Stimulated activated effector memory CD8-positive, alpha-beta T cell treated with anti-CD3 and anti-CD28 coated beads, Interleukin-12 subunit alpha, Interleukin-12 subunit beta, amount 100 ng/mL, for 72 hours (primary cell): ENCODE data around the gene RNF169.

Experiments
- ATAC-seq: fragments of 150-1000 bp; cut with Tn5 transposase; 2 replicates; pipeline ENCODE4 v1.10.0; 2021
- DNase-seq, 2 donors: peaks; one replicate each; pipeline ENCODE4 v3.0.0; 2021 to 2022; ENCODE audit warnings: low spot score in 2 of 2
- H3K27ac Mint-ChIP-seq: one replicate; pipeline ENCODE4 v1.8.0; 2022; ENCODE audit warnings: mild to moderate bottlenecking, mixed read lengths
- H3K36me3 Mint-ChIP-seq: one replicate; pipeline ENCODE4 v1.8.0; 2022; ENCODE audit warnings: mild to moderate bottlenecking, mixed read lengths
- H3K4me1 Mint-ChIP-seq: one replicate; pipeline ENCODE4 v1.8.0; 2022; ENCODE audit warnings: mixed read lengths
- H3K4me3 Mint-ChIP-seq: one replicate; pipeline ENCODE4 v1.8.0; 2022; ENCODE audit warnings: mild to moderate bottlenecking, mixed read lengths
- H3K9me3 Mint-ChIP-seq: one replicate; pipeline ENCODE4 v1.8.0; 2022; ENCODE audit warnings: mixed read lengths

The RNF169 gene

GRCh38 chr11:74748211-74749126 lies at the start of gene RNF169:
Gene RNF169 (plus strand): TSS chr11:74748849. CDS start chr11:74748881, 32 bp downstream.
- H3K4me1 Mint-ChIP-seq, result peaks cover 38% of the 10 kb centered on the region
- no peaks in the 10 kb centered on the region for H3K9me3 Mint-ChIP-seq
- peaks cover 18% of the 10 kb centered on the region for H3K36me3 Mint-ChIP-seq
- peak within 1 kb of the TSS; percentile 88 for H3K27ac Mint-ChIP-seq
- H3K4me3 Mint-ChIP-seq, result peak within 1 kb of the TSS; percentile 82
- peak; percentile 66 to 91 for DNase-seq
- peak; percentile 98 for ATAC-seq

GRCh38 chr11:74699615-74700396 lies 48.8 kb upstream of the RNF169 start:
- Mint-ChIP-seq H3K27ac (no peak overlapping the region), H3K4me3 (no peak overlapping the region), H3K36me3 (no peaks in the 10 kb centered on the region), H3K4me1 (peaks cover 9% of the 10 kb centered on the region), H3K9me3 (no peaks in the 10 kb centered on the region)
- ATAC-seq (no peak), DNase-seq (no peak)

DNA sequence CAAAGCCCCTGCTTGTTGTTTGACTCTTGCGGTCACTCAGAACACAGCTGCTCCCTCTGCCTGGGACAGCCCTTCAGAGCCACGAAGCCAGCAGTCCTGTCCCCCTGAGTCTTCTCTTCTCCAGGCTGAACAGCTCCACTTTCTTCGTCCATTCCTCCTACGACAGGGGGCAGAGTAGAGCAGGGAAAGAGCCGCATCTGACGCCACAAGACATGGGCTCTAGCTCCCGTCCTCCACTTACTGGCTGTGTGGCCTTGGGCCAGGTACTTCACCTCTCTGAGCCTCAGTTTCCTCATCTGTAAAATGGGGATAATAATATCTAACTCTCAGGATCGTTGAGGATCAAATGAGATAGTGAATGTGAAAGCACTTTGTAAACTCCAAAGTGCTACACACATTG lies 47.3 kb upstream of the RNF169 start:
- H3K4me1 Mint-ChIP-seq, result peaks cover 9% of the 10 kb centered on the region

DNA sequence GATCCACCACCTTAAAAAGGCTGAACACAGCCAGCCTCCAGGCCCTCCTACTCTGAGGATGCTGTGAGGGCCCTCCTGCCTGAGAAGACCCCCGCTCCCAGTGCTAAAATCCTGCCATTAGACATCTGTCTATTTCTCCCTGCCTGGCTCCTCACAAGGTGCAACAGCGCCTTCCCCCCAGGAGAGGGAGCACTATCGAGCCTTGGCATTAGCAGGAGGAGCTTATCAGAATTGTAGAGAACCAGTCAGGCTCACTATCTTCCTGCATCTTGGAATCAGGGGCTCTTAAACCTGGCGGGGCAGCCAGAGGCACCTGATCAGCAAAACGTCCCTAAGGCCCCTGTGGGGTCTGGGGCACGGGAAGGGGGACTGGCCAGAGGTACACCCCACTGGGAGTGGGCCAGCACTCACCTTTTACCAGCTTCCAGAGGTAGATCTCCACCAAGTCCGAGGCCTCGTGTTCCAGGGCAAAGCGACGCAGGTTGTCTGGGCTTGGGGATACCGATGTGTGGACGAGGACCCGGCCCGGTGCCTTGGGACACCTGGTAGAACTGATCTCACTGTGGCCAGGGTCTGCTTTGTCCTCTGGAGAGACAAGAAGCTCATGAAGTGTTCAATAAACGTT lies 46.2 kb upstream of the RNF169 start:
- peak overlapping the region; percentile 70 for H3K27ac Mint-ChIP-seq
- H3K9me3 Mint-ChIP-seq, result no peaks in the 10 kb centered on the region
- peak; percentile 69 for ATAC-seq
- DNase-seq, result peak; percentile 55 to 80
- H3K36me3 Mint-ChIP-seq, result no peaks in the 10 kb centered on the region
- H3K4me1 Mint-ChIP-seq, result peaks cover 2% of the 10 kb centered on the region
- no peak overlapping the region for H3K4me3 Mint-ChIP-seq

More for the DNA sequence above, 47.3 kb upstream of the RNF169 start:
- Mint-ChIP-seq H3K27ac (no peak overlapping the region), H3K4me3 (no peak overlapping the region), H3K36me3 (no peaks in the 10 kb centered on the region), H3K9me3 (no peaks in the 10 kb centered on the region)
- DNase-seq, result no peak
- no peak for ATAC-seq

GRCh38 chr11:74703211-74703610 lies 45.4 kb upstream of the RNF169 start:
- no peak overlapping the region for H3K4me3 Mint-ChIP-seq

DNA sequence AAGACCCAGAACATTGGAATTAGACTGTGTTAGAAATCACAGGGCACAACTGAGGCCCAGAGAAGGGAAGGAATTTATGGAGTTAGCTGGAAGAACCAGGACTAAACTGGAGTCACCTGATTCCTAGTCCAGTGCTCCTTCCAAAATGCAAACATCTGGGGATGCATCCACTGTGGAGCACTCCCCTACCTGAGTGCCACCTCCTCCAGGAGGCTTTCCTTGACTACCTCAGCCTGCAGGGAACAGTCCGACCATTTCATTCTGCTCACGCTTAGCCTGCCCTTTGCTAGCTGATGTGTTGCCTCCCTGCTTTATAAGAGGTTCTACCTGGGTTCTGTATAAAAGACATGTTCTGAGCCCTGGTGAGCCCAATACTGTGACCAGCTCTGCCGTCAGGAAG lies 41.5 kb upstream of the RNF169 start:
- no peak for ATAC-seq
- Mint-ChIP-seq H3K27ac (peak overlapping the region; percentile 55), H3K9me3 (no peaks in the 10 kb centered on the region), H3K4me3 (no peak overlapping the region), H3K4me1 (no peaks in the 10 kb centered on the region), H3K36me3 (no peaks in the 10 kb centered on the region)
- DNase-seq, result no peak

More at GRCh38 chr11:74703211-74703610, 45.4 kb upstream of the RNF169 start:
- Mint-ChIP-seq H3K4me1 (no peaks in the 10 kb centered on the region), H3K27ac (peak overlapping the region; percentile 70), H3K9me3 (no peaks in the 10 kb centered on the region), H3K36me3 (no peaks in the 10 kb centered on the region)
- DNase-seq (no peak), ATAC-seq (no peak)

DNA sequence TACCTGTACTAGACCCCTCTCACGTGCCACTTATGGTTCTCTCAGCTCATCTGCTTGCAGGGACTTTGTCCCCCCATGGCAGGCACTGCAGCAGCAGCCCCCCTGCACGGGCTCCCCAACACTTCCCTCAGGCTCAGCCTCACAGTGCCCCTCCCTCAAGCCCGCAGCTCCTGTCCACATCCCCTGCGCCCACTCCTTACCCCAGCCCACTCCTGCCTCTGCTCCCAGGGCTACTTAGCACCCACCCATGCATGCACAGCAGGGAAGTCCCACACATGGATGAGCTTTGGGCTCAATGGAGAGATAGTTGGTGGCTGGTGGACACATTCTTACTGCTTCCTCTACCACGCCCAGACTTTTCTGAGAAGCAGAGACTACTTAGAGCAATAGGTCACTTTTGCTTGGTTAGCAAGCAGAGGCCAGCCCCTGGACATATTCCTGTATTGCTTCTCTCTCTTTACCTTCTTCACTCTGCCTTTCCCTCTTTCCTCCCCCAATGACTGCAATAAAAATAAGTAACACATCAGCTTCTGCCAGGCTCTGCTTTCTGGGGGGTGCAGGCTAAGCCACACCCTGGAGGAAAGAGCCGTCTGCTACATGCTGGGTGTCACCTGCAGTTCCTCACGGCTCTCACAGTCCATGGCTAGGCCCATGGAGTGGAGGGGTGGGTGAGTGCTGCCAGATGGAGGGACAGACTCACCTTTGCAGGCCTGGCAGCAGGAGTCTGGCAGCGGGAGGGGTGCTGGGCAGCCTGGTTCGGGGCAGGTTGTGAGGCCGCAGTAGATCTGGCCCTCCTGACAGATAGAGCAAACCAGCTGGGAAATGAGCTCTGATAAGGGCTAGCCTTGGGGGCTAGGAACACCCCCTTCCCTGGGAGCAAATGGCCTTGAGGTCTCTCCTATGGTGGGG lies 40.8 kb upstream of the RNF169 start:
- no peaks in the 10 kb centered on the region for H3K9me3 Mint-ChIP-seq
- H3K4me1 Mint-ChIP-seq, result no peaks in the 10 kb centered on the region
- H3K4me3 Mint-ChIP-seq, result no peak overlapping the region
- no peaks in the 10 kb centered on the region for H3K36me3 Mint-ChIP-seq
- ATAC-seq (no peak), DNase-seq (no peak)
- H3K27ac Mint-ChIP-seq, result peak overlapping the region; percentile 55

DNA sequence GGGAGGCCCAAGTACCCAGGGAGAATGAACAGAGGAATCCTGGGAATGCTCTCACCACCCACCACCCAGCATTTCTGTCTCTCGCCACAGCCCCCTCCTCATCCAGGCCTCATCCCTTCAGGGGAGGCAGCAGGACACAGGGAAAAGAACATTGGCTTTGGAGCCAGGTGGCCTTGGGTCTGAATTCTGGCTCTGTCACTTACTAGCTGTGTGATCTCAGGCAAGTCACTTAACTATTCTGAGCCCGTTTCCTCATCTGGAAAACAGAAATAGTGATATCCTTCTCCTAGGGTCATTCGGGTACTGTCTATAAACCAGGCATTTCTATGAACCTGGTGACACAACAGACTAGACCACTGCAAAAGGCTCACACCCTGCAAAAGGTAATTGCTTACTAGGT lies 39.5 kb upstream of the RNF169 start:
- Mint-ChIP-seq H3K36me3 (no peaks in the 10 kb centered on the region), H3K4me3 (no peak overlapping the region), H3K27ac (no peak overlapping the region), H3K9me3 (no peaks in the 10 kb centered on the region), H3K4me1 (no peaks in the 10 kb centered on the region)
- DNase-seq (no peak), ATAC-seq (no peak)

DNA sequence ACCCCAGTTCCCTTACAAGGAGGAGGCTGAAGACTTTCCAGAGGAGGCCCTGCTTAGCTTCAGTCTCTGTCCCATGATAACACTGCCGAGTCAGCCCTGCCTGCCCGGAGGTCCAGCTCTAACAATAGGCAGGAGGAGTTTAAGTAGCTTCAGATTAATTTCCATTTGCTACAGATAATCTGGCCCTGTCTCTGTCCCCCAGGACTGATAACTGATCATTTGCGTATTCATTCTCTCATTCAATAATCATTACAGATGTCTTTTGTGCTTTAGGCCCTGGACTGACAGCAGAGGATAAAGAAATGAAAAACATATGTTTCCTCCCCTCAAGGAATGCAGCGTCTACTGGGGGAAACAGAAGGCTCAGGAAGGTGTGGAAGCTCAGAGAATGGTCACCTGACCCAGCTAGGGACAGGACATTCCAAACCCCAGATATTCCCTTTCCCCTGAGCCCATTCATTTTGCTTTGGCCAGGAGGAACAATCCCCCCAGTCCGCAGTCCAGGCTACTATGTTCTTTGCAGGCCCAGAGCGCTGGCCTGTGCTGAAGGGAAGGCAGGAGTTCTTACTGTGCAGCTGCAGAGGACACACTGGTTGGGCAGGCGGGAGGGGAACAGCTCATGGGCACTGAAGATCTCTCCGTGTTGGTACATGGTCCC lies 38.2 kb upstream of the RNF169 start:
- DNase-seq, result no peak
- no peak overlapping the region for H3K4me3 Mint-ChIP-seq
- H3K27ac Mint-ChIP-seq, result no peak overlapping the region
- H3K9me3 Mint-ChIP-seq, result no peaks in the 10 kb centered on the region
- ATAC-seq, result no peak
- H3K36me3 Mint-ChIP-seq, result no peaks in the 10 kb centered on the region
- peaks cover 9% of the 10 kb centered on the region for H3K4me1 Mint-ChIP-seq

DNA sequence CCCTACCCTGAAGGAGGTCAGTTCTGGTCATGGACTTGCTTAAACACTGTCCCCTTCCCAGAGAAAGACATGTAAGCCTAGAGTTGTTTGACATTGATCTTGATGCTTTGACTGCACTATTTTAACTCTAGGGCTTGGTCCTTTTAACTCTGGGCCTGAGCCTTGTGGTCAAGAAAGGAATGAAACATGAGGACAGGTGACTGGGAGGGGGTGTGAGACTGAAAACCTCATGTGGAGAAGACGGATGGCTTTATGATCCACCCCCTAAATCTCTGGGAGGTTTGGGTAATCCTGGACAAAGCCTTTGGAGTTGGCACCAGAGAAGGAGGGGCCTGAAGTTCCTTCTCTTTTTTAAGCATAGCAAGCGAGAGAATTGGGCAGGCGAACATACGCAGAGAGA lies 35.0 kb upstream of the RNF169 start:
- Mint-ChIP-seq H3K4me3 (no peak overlapping the region), H3K27ac (no peak overlapping the region), H3K9me3 (no peaks in the 10 kb centered on the region), H3K36me3 (no peaks in the 10 kb centered on the region), H3K4me1 (peaks cover 15% of the 10 kb centered on the region)
- ATAC-seq, result no peak
- no peak for DNase-seq

- DNase-seq (no peak), ATAC-seq (peak; percentile 78)
- Mint-ChIP-seq H3K27ac (peak overlapping the region; percentile 70), H3K4me3 (no peak overlapping the region), H3K36me3 (no peaks in the 10 kb centered on the region), H3K4me1 (peaks cover 15% of the 10 kb centered on the region), H3K9me3 (no peaks in the 10 kb centered on the region)
These were observed 33.7 kb upstream of the RNF169 start for GRCh38 chr11:74714904-74715303.

DNA sequence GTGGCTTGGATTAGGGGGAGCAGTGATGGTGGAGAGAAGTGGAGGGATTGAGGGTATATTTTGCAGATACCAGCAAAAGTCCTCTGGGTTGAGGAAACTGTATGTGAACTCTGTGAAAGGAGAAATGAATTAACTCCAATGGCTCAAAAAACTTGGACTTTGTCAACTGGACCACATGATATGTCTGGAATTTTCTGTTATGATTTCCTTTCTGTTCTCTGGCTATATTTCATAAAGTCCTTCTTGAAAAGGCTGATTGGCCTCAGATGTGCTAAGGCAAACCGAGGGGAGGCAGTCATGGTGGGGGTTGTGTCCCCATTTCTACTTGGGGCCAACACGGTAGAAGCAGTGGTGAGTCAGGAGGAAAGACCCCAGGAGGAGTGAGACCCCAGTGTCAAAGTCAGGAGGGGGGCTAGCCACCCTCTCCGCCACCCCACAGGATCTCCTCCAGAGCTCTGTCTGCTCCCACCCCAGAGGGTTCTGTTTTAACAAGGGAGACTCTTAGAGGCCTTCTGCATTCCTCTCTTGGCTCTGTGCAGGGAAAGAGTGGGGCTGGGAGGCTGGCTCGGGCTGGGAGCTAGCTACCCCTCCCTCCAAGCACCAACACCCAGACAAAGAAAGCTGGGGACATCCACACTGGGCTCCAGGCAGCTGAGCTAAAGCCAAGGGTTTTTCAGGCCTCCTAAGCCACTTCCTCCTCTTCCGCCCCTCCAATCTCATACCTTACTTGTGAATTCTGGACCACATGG lies 31.3 kb upstream of the RNF169 start:
- no peak overlapping the region for H3K27ac Mint-ChIP-seq

DNA sequence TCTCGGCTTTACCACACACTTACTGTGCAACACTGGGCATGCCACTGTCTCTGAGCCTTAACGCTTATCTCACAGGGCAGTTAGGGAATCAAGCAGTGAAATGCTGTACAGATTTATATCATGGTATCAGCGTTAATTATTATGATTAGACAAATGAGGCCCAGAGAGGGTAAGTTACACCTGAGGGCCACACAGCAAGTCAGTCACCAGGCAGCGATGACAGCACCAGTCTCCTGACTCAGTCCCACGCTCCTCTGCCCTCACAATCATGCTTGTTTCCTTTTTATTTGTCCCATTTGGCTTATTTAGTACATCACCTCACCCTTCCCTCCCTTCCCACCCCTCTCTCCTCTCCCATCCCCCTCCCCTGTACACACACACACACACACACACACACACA lies 29.6 kb upstream of the RNF169 start:
- no peak overlapping the region for H3K27ac Mint-ChIP-seq
- ATAC-seq (no peak), DNase-seq (no peak)
- H3K4me1 Mint-ChIP-seq, result peaks cover 15% of the 10 kb centered on the region
- H3K9me3 Mint-ChIP-seq, result no peaks in the 10 kb centered on the region
- no peak overlapping the region for H3K4me3 Mint-ChIP-seq
- H3K36me3 Mint-ChIP-seq, result no peaks in the 10 kb centered on the region

More for the DNA sequence above, 31.3 kb upstream of the RNF169 start:
- DNase-seq, result no peak
- H3K4me3 Mint-ChIP-seq, result no peak overlapping the region
- peaks cover 15% of the 10 kb centered on the region for H3K4me1 Mint-ChIP-seq
- no peaks in the 10 kb centered on the region for H3K9me3 Mint-ChIP-seq
- H3K36me3 Mint-ChIP-seq, result no peaks in the 10 kb centered on the region
- ATAC-seq, result no peak
